NCI-H510A treated with DMSO at 0.1 percent for 48 hours (cell line): ENCODE data around the gene RPS8.
"Not testable (repeated sequence)": the region's sequence is repeated elsewhere in the genome, so short reads cannot be mapped to it uniquely, and the experiment has no call there.

Experiments used
- DNase-seq: peaks from one replicate; lab custom pipeline; 2025; lab: John Stamatoyannopoulos, UW

Gene RPS8

DNA sequence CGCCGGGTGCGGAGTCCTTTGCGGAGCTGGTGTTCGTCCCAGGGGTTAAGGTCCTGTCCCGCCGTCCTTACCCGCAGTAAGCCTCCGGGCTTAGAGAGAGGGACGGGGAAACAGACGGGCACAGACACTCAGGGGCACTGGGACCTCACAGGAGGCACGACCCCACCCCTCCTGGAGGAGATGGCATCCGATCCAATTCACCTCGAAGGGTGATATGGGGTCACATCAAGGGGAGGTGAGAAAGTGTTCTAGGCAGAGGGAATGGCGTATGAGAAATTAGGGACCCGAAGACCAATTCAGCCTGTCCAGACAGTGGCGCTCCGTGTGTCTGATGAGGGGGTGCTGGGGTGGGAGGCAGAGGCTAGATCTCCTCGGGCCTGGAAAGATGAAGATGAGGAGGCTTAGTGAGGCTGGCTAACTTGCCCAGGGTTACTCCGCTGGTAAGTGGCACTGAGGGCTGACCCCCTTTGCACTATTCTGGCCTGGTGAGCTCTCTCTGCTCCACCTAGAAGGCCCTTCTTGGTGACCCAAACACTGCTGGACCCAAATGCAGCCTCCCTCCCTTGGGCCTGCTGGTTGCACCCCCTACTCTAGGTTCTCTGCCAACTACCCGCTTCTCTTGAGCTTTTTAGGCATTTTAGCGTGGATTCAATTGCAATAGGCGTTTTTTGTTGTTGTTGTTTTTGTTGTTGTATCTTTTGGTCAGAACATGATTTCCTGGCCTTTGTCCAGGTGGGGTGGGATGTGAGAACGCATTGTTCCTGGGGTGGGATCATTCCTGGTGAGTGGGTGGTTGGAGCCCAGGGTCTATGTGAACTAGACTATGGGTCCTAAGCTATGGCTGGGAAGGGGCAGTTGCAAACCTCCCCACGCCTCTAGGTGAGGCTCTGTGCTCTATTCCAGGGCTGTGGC lies 45.2 kb downstream of the RPS8 start:
- no peak for DNase-seq

DNA sequence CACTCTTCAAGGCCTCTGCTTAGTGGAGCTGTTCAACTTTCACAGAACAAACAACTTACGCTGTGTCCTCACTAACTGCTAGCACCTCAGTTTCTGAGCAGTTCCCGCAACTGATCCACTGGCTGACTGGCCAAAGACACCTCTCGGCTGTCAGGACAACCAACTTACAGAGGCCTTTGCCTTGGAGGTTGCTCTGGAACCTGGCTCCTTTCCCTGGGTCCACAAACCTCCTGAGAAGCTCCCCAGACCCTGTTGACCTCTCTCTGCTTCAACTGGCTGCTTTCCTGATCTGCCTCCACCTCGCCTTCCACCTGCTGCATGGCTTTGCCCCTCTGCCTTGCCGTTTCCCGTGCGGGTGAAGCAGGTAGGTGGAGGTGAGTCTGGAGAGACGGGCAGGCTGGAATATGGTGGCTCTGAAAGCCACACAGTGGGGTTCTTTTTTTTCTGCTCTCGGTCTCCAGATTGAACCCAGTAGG lies 45.9 kb downstream of the RPS8 start:
- no peak for DNase-seq

DNA sequence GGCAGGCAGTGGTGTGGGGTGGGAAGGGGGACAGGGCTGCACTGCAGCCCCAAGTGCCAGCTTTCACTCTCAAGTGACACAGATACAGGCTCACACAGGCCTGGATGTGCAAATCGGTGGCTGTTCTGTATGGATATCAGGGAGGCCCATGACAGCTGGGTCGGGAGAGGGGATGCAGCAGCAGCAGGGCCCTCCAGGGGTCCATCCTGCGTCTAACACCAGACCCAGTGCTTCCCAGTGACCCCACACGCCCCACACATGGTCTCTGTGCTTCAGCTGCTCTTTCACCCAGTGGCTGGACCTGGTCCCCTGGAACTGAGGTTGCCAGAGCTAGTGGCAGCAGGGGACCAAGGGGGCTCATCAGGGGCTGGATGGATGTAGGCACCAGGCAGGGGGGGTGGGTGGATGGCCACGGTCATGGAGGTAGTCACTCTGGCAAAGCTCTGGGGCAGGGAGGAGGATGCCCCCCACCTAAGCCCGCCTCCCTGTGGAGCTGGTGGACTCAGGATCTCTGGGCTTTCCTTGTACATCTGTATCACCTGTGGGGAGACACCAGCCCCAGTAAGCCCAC lies 46.9 kb downstream of the RPS8 start:
- no peak for DNase-seq

DNA sequence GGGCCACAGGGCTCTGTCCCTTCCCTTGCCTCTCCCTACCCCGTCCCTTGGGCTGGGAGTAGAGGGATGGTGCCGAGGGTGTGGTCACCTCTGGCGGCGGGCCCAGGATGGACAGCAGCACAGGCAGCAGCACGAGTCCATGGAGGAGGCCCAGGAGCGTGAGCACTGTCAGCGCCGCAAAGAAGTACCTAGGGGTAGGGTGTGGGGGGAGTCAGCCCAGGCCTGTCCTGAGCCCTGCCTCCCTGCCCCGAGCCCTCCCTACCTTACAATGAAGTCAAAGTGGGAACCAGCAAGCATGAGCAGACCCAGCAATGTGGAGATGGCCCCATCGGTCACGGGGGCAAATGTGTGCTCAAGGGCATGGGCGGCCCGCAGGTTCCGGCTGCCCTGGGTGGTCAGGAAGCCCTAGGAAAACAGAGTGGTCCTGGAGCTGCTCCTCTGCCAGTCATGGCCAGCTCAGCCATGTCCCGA lies 47.7 kb downstream of the RPS8 start:
- no peak for DNase-seq

DNA sequence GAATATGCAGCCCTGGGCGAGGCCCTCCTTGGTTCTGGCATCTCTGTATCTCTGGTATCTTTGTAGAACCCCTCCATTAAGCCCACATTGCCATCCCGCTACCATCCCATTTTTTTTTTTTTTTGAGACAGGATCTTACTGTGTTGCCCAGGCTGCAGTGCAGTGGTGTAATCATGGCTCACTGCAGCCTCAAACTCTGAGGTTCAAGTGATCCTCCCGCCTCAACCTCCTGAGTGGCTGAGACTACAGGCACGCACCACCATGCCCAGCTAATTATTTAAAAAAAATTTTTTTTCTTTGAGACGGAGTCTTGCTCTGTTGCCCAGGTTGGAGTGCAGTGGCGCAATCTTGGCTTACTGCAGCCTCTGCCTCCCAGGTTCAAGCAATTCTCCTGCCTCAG lies 49.1 kb downstream of the RPS8 start:
- not testable (repeated sequence) for DNase-seq

DNA sequence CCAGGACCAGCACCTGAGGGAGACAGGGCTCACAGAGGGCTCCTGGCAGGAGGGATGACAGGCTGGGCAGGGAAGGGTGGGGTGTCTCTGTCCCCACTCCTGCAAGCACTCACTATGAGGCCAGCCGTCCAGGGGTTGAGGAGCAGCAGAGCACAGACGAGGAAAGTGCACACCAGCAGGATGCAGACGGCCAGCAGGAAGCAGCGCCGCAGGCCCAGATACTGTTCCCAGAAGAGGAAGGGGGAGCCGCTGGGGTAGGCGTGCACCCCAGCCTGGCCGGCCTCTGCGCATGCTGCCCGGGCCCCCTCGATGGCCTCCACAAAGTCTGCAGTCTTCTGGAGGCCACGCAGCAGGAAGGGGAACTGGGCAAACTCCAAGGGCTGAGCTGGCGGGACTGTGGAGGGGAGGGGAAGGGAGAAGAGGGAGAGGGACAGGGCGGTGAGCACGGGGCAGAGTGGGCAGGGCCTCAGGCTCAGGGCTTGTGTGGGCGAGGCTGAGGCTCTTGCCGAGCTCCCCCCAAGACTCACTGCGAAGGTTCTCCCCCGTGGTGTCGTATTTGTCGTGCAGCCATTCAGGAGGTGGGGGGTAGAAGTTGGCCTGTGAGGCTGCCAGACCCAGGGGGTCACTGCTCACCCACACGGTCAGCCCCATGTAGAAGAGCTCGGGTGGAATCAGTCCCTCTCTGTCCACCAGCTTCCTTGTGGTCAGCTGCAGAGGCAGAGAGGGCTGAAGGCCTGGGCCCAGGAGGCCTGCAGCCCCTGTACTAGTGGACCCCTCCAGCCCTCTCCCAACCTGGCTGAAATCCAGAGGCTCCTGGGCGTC lies 51.2 kb downstream of the RPS8 start:
- no peak for DNase-seq

DNA sequence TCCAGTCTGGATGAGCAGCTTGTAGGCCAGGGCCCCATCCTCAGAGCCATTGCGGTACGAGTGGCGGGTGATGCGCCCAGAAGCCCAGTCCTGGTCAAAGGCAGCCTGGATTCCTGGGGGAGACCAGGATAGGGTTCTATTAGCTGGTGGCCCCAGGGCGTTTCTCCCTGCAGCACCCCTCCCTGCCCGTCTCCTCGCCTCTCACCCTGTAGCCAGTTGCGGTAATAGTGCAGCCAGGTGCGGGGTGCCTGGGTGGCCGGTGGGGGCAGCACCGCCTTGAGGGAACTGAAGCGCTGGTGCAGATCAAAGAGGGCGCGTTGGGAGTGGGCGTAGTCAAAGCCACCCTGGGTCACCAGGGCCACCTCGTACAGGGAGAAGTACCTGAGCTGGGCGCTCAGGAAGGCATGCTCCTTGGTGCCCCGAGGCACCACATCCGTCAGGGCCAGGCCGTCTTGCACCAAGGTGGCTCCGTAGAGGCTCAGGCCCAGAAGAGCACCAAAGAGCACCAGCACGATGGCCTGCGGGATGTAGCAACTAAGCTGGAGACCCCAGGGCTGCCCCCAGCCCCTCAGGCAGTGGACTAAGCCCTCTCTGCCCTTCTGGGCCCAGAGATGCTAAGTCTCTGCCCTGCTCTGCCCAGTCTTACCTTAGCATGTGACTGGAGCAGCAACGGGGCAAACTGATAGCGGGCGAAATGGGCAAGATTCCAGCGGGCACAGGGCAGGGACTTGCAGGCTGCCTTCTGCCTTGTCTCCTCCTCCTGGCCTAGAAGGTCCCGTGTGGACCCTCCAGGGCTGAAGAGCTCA lies 52.1 kb downstream of the RPS8 start:
- no peak for DNase-seq

DNA sequence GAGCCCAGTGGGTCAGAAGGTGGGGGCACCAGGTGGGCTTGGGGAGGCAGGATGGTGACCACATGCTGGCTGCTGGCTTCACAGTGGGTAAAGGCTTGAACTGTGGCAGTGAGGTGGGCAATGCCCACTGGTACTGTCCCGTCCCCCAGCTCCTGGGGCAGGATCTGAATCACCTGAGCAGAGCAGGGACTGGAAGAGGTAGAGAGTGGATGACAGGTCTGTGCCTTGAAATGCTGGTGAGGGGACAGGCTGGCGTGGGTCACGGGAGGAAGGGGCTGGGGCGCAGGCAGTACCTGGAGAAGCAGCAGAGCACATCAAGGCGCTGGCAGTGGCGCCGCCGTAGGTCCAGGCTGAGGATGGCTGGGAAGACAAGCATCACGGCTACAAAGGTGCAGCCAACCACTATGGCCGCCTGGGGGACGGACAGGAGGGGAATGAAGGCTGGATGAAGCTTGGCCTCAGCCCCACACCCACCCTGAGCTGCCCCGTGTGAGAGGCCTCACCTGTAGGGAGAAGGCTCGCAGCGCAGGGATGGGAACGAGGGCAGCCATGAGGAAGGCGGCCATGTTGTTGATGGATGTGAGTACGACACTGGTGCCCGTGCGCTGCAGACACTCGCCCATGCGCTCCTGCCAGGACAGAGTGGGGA lies 52.8 kb downstream of the RPS8 start:
- no peak for DNase-seq
